Liver (tissue), 9 donors: Measurements from ENCODE around the gene LGALS9. TPM values are rescaled to one million over a fixed set of nuclear protein-coding genes. Genes with fewer than 3 reads are reported as not detected.
"Not testable (repeated sequence)": the region's sequence is repeated elsewhere in the genome, so short reads cannot be mapped to it uniquely, and the experiment has no call there.

Experiments
- DNase-seq: peaks from one replicate; pipeline ENCODE4 v3.0.0-alpha.2; 2017; ENCODE audit warnings: low spot score
- H3K27ac ChIP-seq, 2 donors: one replicate each; pipeline ENCODE4 v1.7.0; 2013; ENCODE audit warnings: inconsistent platforms in 2 of 2, low read length in 2 of 2, control low read depth in 1 of 2, low read depth in 1 of 2, mild to moderate bottlenecking in 1 of 2
- H3K27me3 ChIP-seq, 4 donors: one replicate each; pipeline versions ENCODE4 v1.6.1 to v1.7.0; 2013; ENCODE audit warnings: low read length in 3 of 4, inconsistent platforms in 1 of 4, mild to moderate bottlenecking in 1 of 4, moderate library complexity in 1 of 4; ENCODE audit not compliant: control insufficient read depth in 4 of 4, insufficient read depth in 4 of 4
- H3K36me3 ChIP-seq, 4 donors: one replicate each; pipeline versions ENCODE4 v1.6.1 to v1.7.0; 2013; ENCODE audit warnings: low read length in 3 of 4, mild to moderate bottlenecking in 3 of 4, low read depth in 1 of 4, moderate library complexity in 1 of 4; ENCODE audit not compliant: control insufficient read depth in 4 of 4, insufficient read depth in 3 of 4
- H3K4me1 ChIP-seq, 4 donors: one replicate each; pipeline versions ENCODE4 v1.6.1 to v1.7.0; 2013; ENCODE audit warnings: low read length in 3 of 4, mild to moderate bottlenecking in 3 of 4, moderate library complexity in 1 of 4; ENCODE audit not compliant: control insufficient read depth in 4 of 4, insufficient read depth in 4 of 4
- H3K4me3 ChIP-seq, 3 donors: one replicate each; pipeline versions ENCODE4 v1.6.1 to v1.7.0; 2013; ENCODE audit warnings: low read length in 3 of 3, control low read depth in 1 of 3, low read depth in 1 of 3, mild to moderate bottlenecking in 1 of 3
- H3K9ac ChIP-seq, 2 donors: one replicate each; pipeline ENCODE4 v1.7.0; 2013; ENCODE audit warnings: low read length in 2 of 2, mild to moderate bottlenecking in 2 of 2, moderate library complexity in 2 of 2, control low read depth in 1 of 2, low read depth in 1 of 2
- H3K9me3 ChIP-seq, 4 donors: one replicate each; pipeline versions ENCODE4 v1.6.1 to v1.7.0; 2013; ENCODE audit warnings: low read length in 3 of 4; ENCODE audit not compliant: control insufficient read depth in 4 of 4
- GABPA ChIP-seq, 2 donors: IDR thresholded peaks in 1 of 2; conservative IDR thresholded peaks in 1 of 2; 2 replicates each; pipeline ENCODE4 v1.6.1; 2016; ENCODE audit warnings: antibody characterized with exemption in 2 of 2, mild to moderate bottlenecking in 1 of 2, moderate library complexity in 1 of 2
- HNF4A ChIP-seq, 2 donors: conservative IDR thresholded peaks; 2 replicates each; pipeline ENCODE4 v1.6.1; 2016; ENCODE audit warnings: antibody characterized with exemption in 2 of 2, mild to moderate bottlenecking in 2 of 2
- HNF4G ChIP-seq: IDR thresholded peaks from 2 replicates; pipeline ENCODE4 v1.6.1; 2016; ENCODE audit warnings: antibody characterized with exemption
- RAD21 ChIP-seq, 2 donors: IDR thresholded peaks; 2 replicates each; pipeline ENCODE4 v1.6.1; 2016; ENCODE audit warnings: antibody characterized with exemption in 2 of 2, mild to moderate bottlenecking in 2 of 2
- WGBS: extraction: QIAGEN DNeasy Blood & Tissue Kit; methylation state at CpG from one replicate; pipeline ENCODE4 v1.1.7; 2013; 5-methylcytosine and 5-hydroxymethylcytosine counted together
- polyA plus RNA-seq, 2 donors: library from polyadenylated mRNA; stranded (reverse) in 1 of 2; unstranded in 1 of 2; fragments of 200-250 nt in 1 of 2; fragments of >200 nt in 1 of 2; fragmentation: Nextera tagmentation in 1 of 2; extraction: Ambion mirVana in 1 of 2; gene quantifications; one replicate each; pipeline versions ENCODE4 v1.2.1 to v1.2.3, GENCODE V29; 2013 to 2015
- total RNA-seq, 2 donors: library from RNA; depleted of rRNA; stranded (reverse); fragments of >200 nt; gene quantifications; one replicate each; pipeline ENCODE4 v1.2.3, GENCODE V29; 2014
- TF ChIP-seq, protein P1 (sequence below): fragments of 150-350 bp; IDR thresholded peaks from 2 replicates; pipeline ENCODE4 v1.5.1; 2017; ENCODE audit warnings: improper control_type of control experiment, low read depth, low read length; ENCODE audit not compliant: missing input control
- TF ChIP-seq, protein P2 (sequence below): IDR thresholded peaks from 2 replicates; pipeline ENCODE4 v1.6.1; 2016; ENCODE audit warnings: antibody characterized with exemption
- donor health status: healthy.
- donor health status: healthy.
- donor health status: healthy.
- donor health status: healthy.
- donor health status: healthy.

The LGALS9 gene
- total and polyA plus RNA-seq, 4 donors, result 6.1 to 24.7 (median 13.5) TPM

DNA sequence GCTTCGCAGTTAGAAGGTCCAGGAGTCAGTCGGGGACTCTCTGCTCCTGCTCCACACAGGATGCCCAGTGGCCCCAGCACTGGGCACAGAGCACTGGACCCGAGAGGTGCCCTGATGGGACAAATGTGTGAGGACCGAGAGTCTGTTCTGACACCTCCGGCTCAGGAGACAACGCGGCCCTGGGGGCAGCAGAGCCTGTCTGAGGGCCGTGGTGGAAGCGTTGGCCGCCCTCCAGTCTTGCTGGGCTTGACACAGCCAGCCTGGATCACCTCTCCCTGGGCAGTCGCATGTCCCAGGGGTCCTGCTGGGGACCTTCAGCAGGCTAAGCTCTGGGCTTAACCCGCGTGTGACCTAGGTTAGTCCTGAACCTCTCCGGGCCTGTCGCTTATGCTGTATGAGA lies 23.1 kb downstream of the LGALS9 start:
- 90% methylated on average over 15 of the region's 15 CpGs for WGBS
- H3K36me3 ChIP-seq, result no peaks in the 10 kb centered on the region
- DNase-seq, result no peak
- no peaks in the 10 kb centered on the region for H3K27me3 ChIP-seq
- no peak overlapping the region for H3K9ac ChIP-seq
- H3K4me1 ChIP-seq, result peaks cover 0 to 2% (median 0%) of the 10 kb centered on the region in 4 donors
- TF ChIP-seq, protein P1, sequence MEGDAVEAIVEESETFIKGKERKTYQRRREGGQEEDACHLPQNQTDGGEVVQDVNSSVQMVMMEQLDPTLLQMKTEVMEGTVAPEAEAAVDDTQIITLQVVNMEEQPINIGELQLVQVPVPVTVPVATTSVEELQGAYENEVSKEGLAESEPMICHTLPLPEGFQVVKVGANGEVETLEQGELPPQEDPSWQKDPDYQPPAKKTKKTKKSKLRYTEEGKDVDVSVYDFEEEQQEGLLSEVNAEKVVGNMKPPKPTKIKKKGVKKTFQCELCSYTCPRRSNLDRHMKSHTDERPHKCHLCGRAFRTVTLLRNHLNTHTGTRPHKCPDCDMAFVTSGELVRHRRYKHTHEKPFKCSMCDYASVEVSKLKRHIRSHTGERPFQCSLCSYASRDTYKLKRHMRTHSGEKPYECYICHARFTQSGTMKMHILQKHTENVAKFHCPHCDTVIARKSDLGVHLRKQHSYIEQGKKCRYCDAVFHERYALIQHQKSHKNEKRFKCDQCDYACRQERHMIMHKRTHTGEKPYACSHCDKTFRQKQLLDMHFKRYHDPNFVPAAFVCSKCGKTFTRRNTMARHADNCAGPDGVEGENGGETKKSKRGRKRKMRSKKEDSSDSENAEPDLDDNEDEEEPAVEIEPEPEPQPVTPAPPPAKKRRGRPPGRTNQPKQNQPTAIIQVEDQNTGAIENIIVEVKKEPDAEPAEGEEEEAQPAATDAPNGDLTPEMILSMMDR, result no peak
- TF ChIP-seq HNF4A (conservative IDR thresholded peaks at IDR 0.05) (no peak), GABPA (IDR thresholded peaks at IDR 0.05 in 1 of 2, conservative IDR thresholded peaks at IDR 0.05 in 1 of 2) (no peak), HNF4G (no peak)
- no peaks in the 10 kb centered on the region for H3K9me3 ChIP-seq
- H3K27ac ChIP-seq, result no peak overlapping the region
- H3K4me3 ChIP-seq, result no peak overlapping the region

DNA sequence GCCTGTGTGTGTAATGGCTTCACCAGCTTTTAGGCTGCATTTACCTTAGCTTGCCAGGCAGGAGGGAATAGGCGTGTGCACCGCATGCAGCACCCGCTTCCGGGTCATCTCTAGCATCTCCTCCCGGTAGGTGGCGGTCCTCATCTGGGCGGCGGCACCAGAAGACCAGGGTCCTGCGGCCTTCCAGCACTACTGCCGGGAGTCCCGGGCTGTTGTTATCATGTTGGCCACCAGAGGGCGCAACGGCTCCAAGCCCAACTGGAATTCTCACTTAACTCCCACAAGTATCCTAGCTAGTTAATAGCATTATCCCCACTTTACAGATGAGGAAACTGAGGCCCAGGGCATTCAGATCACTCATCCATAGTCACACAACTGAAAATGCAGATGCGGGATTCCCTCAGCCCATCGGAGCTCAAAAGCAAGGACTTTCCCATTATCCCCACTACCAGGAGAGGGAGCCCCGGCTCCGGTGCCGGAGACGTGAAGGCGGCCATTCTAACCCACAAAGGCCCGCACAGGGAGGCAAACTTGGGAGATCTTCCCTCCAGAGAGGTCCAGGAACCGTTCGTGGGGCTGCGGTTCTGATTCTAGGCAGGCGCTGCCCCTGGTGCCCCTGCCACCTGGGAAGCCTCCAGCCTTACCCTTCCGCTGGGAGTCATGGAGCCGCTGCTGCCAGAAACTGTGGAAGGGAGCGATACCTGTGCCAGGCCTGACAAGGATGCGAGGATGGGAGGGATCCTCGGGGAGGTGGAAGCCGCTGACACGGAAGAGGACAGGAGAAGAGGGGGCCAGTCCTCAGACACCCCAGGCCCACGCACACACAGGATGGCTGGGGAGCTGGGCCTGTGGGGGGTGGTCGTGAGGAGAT lies 23.9 kb downstream of the LGALS9 start:
- TF ChIP-seq RAD21 (IDR thresholded peaks at IDR 0.05), result peak; percentile 73 to 81
- TF ChIP-seq, protein P1, result peak; percentile 82
- TF ChIP-seq, protein P2, sequence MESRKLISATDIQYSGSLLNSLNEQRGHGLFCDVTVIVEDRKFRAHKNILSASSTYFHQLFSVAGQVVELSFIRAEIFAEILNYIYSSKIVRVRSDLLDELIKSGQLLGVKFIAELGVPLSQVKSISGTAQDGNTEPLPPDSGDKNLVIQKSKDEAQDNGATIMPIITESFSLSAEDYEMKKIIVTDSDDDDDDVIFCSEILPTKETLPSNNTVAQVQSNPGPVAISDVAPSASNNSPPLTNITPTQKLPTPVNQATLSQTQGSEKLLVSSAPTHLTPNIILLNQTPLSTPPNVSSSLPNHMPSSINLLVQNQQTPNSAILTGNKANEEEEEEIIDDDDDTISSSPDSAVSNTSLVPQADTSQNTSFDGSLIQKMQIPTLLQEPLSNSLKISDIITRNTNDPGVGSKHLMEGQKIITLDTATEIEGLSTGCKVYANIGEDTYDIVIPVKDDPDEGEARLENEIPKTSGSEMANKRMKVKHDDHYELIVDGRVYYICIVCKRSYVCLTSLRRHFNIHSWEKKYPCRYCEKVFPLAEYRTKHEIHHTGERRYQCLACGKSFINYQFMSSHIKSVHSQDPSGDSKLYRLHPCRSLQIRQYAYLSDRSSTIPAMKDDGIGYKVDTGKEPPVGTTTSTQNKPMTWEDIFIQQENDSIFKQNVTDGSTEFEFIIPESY, result no peak
- WGBS, result 43% methylated on average over 34 of the region's 34 CpGs

GRCh38 chr17:27655525-27656111 lies 24.6 kb downstream of the LGALS9 start:
- not testable (repeated sequence) for DNase-seq, H3K27ac ChIP-seq, H3K9ac ChIP-seq, H3K9me3 ChIP-seq, H3K4me3 ChIP-seq, H3K27me3 ChIP-seq, H3K4me1 ChIP-seq, H3K36me3 ChIP-seq
- WGBS, result 86% methylated on average over 16 of the region's 16 CpGs

More for the DNA sequence above, 23.9 kb downstream of the LGALS9 start:
- Histone ChIP-seq H3K27me3 (no peaks in the 10 kb centered on the region), H3K9me3 (no peaks in the 10 kb centered on the region), H3K36me3 (no peaks in the 10 kb centered on the region), H3K9ac (no peak overlapping the region), H3K4me1 (peaks cover 0 to 2% (median 0%) of the 10 kb centered on the region in 4 donors), H3K27ac (no peak overlapping the region), H3K4me3 (no peak overlapping the region)
- DNase-seq, result peak; percentile 85

DNA sequence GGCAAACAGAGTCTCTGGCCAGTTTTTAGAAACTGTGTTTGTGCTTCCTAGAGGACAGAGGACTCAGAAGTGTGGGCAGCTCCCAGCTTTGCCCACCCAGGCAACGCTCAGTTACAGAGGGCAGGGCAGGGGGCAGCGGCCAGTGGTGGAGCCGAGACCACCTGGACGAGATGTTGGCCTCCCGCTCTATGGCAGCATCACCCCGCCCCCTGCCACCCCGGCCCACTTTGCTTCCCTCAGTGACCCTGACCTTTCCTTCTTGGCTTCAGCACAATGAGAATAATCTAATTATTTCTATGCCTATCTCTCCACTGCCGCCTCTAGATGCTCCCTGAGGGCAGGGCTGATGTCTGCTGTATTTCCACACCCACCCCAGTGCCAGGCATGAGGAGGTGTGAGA lies 25.6 kb downstream of the LGALS9 start:
- WGBS, result 89% methylated on average over 8 of the region's 8 CpGs
- not testable (repeated sequence) for H3K9ac ChIP-seq

More for the DNA sequence above, 25.6 kb downstream of the LGALS9 start:
- H3K27ac ChIP-seq, DNase-seq, H3K36me3 ChIP-seq, H3K9me3 ChIP-seq, H3K4me3 ChIP-seq, H3K27me3 ChIP-seq, H3K4me1 ChIP-seq: not testable (repeated sequence)
